ENCODE data around the gene CA12. TPM values are rescaled to one million over a fixed set of nuclear protein-coding genes. Genes with fewer than 3 reads are reported as not detected.

Gene CA12
- total RNA-seq, 2 experiments from 2014 or later: 0.58 TPM; not detected in 1

DNA sequence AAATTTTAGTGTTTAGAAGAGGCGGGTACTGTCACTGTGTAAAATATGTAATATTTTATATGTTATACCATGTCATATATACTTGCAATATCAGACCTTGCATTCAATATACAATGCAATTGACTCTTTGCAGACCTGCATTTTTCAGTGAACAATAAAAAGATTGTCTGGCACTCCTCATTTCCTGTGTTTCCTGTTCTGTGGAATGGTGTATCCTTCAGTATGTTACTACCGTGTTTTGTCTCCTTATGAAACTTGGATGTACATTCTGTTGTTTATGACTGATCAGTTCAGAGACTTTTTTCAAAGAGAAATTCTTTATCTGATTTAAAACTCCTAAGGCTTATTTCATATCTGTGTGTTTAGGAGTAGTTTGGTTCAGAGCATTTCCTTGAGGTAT lies 72.7 kb downstream of the CA12 start:
- ChIA-PET CTCF (interaction anchor here (2.0 kb wide), 1 partner anchor 17 kb away, joined by 6 read pairs; no protein-coding TSS in a partner anchor), POLR2A (interaction anchor here (0.9 kb wide), 1 partner anchor 223 kb away, joined by 3 read pairs; no protein-coding TSS in a partner anchor)
- no peaks in the 10 kb centered on the region for H3K27me3 Mint-ChIP-seq
- ATAC-seq: no peak
- no peaks in the 10 kb centered on the region for H3K9me3 Mint-ChIP-seq
- no peak for DNase-seq
- TF ChIP-seq, protein P1, sequence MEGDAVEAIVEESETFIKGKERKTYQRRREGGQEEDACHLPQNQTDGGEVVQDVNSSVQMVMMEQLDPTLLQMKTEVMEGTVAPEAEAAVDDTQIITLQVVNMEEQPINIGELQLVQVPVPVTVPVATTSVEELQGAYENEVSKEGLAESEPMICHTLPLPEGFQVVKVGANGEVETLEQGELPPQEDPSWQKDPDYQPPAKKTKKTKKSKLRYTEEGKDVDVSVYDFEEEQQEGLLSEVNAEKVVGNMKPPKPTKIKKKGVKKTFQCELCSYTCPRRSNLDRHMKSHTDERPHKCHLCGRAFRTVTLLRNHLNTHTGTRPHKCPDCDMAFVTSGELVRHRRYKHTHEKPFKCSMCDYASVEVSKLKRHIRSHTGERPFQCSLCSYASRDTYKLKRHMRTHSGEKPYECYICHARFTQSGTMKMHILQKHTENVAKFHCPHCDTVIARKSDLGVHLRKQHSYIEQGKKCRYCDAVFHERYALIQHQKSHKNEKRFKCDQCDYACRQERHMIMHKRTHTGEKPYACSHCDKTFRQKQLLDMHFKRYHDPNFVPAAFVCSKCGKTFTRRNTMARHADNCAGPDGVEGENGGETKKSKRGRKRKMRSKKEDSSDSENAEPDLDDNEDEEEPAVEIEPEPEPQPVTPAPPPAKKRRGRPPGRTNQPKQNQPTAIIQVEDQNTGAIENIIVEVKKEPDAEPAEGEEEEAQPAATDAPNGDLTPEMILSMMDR (IDR thresholded peaks at IDR 0.05): no peak
- H3K4me1 Mint-ChIP-seq (ENCODE audit: low read depth): no peaks in the 10 kb centered on the region
- H3K36me3 Mint-ChIP-seq (ENCODE audit: low read depth): no peaks in the 10 kb centered on the region
- no peak overlapping the region for H3K4me3 Mint-ChIP-seq
- intact Hi-C loops (cut with micrococcal nuclease): no loop called here
- H3K27ac Mint-ChIP-seq: no peak overlapping the region

DNA sequence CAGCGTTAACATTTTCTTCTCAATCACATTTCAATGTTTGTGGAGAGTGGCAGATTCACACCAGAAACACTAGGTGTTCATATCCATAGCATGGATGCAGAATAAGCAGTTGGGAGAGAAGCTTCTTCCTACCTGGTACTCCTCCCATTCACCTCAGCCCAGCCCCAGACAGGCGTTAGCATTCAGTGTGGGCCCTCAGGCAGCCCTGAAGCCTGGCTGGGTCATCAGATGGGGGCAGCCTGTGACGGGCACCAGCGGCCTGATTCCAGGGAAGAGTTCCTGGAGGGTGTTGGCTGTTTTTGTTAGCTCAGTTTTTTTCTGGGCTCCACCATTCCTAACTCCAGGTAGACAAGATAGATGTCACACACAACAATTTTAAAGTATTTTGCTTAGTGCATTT lies 73.2 kb downstream of the CA12 start:
- DNase-seq (no peak), ATAC-seq (no peak)
- POLR2A ChIA-PET: no interaction called here
- Mint-ChIP-seq H3K4me1 (ENCODE audit: low read depth) (no peaks in the 10 kb centered on the region), H3K36me3 (ENCODE audit: low read depth) (no peaks in the 10 kb centered on the region), H3K27ac (no peak overlapping the region), H3K9me3 (no peaks in the 10 kb centered on the region), H3K4me3 (no peak overlapping the region), H3K27me3 (no peaks in the 10 kb centered on the region)
- intact Hi-C loops (cut with micrococcal nuclease): no loop called here
- TF ChIP-seq, protein P1 (IDR thresholded peaks at IDR 0.05): no peak
- CTCF ChIA-PET: interaction anchor here (2.0 kb wide), 2 partner anchors 16 to 261 kb away, joined by 5 to 6 read pairs; no protein-coding TSS in a partner anchor

DNA sequence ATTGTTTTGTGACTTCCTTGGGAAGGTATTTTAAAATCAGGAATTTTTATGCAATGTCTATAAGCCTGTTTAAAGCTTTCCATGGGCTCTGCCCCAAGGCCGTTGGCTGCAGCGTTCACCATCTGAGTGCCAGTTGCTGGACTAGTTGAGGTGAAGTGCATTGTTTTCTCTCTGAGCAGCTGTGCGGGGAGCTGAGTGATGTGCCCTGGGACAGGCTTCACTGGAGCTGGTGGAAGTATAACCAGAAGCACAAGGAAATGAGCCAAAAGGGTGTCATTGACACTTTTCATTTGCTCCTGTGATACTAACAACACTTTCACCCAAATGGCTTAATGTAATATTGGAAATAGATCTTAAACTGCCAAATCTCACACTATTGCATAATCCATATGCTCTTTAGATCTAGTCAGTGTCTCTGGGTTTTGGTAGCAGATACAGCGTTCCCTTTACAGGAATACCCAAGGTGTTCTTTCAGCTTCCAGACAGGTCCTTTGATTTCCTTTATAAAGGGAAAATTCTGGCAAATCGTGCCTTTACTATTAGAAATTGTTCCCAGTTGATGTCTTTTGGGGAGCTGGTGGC lies 75.1 kb downstream of the CA12 start:
- DNase-seq (no peak), ATAC-seq (no peak)
- Mint-ChIP-seq H3K4me1 (ENCODE audit: low read depth) (no peaks in the 10 kb centered on the region), H3K27me3 (no peaks in the 10 kb centered on the region), H3K4me3 (no peak overlapping the region), H3K9me3 (no peaks in the 10 kb centered on the region), H3K36me3 (ENCODE audit: low read depth) (peaks cover 3% of the 10 kb centered on the region), H3K27ac (no peak overlapping the region)
- TF ChIP-seq, protein P1 (IDR thresholded peaks at IDR 0.05): no peak
- POLR2A ChIA-PET: interaction anchor here (0.9 kb wide), 1 partner anchor 63 kb away, joined by 3 read pairs; no protein-coding TSS in a partner anchor
- CTCF ChIA-PET: interaction anchor here (1.4 to 2.0 kb wide), 2 partner anchors 96 to 259 kb away, joined by 3 to 5 read pairs; no protein-coding TSS in a partner anchor
- intact Hi-C loops (cut with micrococcal nuclease): no loop called here

DNA sequence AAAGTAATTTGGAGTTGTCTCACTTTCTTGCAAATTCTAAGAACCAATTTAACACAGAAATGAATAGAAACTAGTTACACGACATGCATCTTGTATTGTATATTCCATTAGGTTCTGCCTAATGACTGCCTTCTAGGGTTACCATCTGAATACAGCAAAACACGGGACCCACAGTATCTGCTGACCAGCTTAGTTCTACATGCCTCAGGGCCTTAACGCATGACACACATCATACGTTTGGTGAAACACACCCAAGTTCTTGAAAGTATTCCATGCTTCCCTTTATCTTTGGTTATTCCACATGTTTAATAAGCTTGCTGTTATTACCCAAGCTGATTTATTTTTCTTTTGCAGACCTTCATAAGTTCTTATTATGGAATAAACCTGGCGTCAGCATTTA lies 76.4 kb downstream of the CA12 start:
- POLR2A ChIA-PET: no interaction called here
- Mint-ChIP-seq H3K9me3 (no peaks in the 10 kb centered on the region), H3K4me3 (no peak overlapping the region), H3K27me3 (no peaks in the 10 kb centered on the region), H3K36me3 (ENCODE audit: low read depth) (peaks cover 3% of the 10 kb centered on the region), H3K4me1 (ENCODE audit: low read depth) (peaks cover 4% of the 10 kb centered on the region), H3K27ac (no peak overlapping the region)
- DNase-seq (no peak), ATAC-seq (no peak)
- CTCF ChIA-PET: interaction anchor here (1.1 to 1.4 kb wide), 2 partner anchors 11 to 97 kb away, joined by 3 read pairs; no protein-coding TSS in a partner anchor
- TF ChIP-seq, protein P1 (IDR thresholded peaks at IDR 0.05): no peak
- intact Hi-C loops (cut with micrococcal nuclease): no loop called here

DNA sequence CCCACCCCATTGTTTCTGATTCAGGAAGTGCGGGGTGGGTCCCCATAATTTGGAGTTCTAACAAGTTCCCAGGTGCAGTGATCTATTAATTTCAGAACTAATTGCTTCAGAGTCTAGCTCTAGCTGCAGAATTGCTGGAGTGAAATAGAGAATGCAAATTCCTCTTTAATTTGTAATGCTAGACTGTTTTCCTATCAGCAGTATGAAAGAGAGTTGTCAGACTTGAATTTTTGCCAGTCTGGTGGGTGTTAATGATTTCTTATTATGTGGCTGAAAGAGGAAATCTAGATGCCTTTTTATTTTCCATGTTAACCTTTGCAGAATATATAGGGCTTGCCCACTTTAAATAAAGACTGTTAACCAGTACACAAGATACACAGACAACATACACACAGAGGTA lies 80.6 kb downstream of the CA12 start:
- peaks cover 6% of the 10 kb centered on the region for H3K36me3 Mint-ChIP-seq (ENCODE audit: low read depth)
- intact Hi-C loops (cut with micrococcal nuclease): no loop called here
- ChIA-PET POLR2A (no interaction called here), CTCF (interaction anchor here (1.3 kb wide), 1 partner anchor 103 kb away, joined by 3 read pairs; no protein-coding TSS in a partner anchor)
- H3K27ac Mint-ChIP-seq: no peak overlapping the region
- no peaks in the 10 kb centered on the region for H3K9me3 Mint-ChIP-seq
- H3K27me3 Mint-ChIP-seq: no peaks in the 10 kb centered on the region
- ATAC-seq (no peak), DNase-seq (no peak)
- no peak overlapping the region for H3K4me3 Mint-ChIP-seq
- TF ChIP-seq, protein P1 (IDR thresholded peaks at IDR 0.05): no peak
- peaks cover 8% of the 10 kb centered on the region for H3K4me1 Mint-ChIP-seq (ENCODE audit: low read depth)
